HG03571 (cell line): ENCODE results near the gene NPAS3.

Experiments
- ATAC-seq: cut with Tn5 transposase; IDR thresholded peaks from one replicate; pipeline ENCODE4 v1.9.1; 2021; ENCODE audit not compliant: unreplicated experiment

Gene NPAS3

GRCh38 chr14:32938719-32939253, at the start of gene NPAS3:
NPAS3 (plus strand) TSS chr14:32938879.
- no peak for ATAC-seq

GRCh38 chr14:32896979-32897697, 41.5 kb upstream of the NPAS3 start:
- ATAC-seq = no peak

DNA sequence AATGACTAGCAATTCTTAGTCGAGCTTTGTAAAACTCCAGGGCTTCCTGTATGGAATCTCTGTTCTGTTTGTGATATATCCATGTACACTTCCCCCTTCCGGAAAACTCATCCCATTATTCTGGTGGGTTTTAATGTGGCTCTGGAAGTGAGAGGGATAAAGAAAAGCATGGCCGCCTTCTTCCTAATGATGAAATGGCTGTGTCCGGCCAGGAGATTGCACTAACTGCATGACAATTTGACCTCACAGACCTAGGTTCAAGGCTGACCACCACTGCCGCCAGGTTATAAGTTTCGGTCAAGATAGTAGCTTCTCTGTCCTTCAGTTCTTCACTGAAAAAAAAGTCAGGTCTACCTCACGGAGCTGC, 41.0 kb upstream of the NPAS3 start:
- no peak for ATAC-seq

- no peak for ATAC-seq
Observed at GRCh38 chr14:32898876-32899275, 39.8 kb upstream of the NPAS3 start.

- ATAC-seq = no peak
Observed at GRCh38 chr14:32900547-32900946, 38.1 kb upstream of the NPAS3 start.

GRCh38 chr14:32905013-32905412, 33.7 kb upstream of the NPAS3 start:
- no peak for ATAC-seq

- ATAC-seq = no peak
Observed at GRCh38 chr14:32906672-32907071, 32.0 kb upstream of the NPAS3 start.

- no peak for ATAC-seq
Observed at GRCh38 chr14:32908196-32909084, 30.2 kb upstream of the NPAS3 start.

GRCh38 chr14:32913725-32914124, 25.0 kb upstream of the NPAS3 start:
- ATAC-seq = no peak

- ATAC-seq = no peak
Observed at GRCh38 chr14:32914391-32914790, 24.3 kb upstream of the NPAS3 start.

GRCh38 chr14:32920696-32921276, 17.9 kb upstream of the NPAS3 start:
- no peak for ATAC-seq

DNA sequence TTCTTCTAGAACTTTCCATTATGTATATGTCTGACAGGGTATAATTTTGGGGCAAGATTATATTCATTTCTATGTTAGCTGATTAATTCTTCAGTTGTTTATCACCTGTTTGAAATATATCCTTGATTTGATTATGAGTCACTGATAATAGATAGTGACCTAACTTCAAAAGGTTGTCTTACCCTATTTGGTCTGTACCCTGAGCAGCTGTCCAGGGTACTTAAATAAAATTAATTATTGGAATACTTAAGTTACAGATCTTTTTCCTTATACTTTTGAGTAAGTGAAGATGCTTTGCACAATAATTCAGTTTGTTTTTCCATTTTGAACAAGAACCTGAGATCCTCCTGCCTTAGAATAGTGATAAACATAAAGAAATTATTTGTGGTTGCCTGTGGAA, 13.2 kb upstream of the NPAS3 start:
- ATAC-seq = no peak

DNA sequence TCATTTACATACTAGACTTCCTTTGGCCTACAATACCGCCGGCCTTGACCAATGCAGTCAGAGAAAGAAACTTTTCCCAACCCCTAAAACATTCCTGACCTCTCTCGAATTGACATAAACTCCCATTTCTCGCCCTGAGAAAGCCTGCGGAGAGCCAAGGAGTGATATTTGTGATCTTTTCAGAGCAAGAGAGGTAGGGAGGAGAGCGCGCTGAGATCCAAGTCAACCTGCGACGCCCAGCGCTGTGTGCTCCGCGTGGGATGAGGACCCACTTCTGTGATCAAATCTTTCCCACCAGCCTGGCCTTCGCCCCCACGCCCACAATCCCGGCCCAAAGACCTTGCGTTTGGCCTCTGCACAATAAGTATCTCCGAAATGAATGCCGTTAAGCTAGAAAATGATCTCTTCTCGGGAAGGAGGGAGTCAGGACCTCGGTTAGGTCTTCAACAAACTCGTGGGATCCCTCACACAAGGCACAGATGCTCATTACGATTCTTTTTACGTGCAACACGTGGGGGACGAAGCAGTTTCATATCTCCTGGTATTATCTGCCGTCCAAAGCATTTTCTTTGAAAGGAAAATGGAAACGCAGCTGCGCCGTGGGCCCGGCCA, 6.3 kb upstream of the NPAS3 start:
- no peak for ATAC-seq

GRCh38 chr14:32932914-32933628, 5.6 kb upstream of the NPAS3 start:
- ATAC-seq = no peak

GRCh38 chr14:32933629-32934072, 5.0 kb upstream of the NPAS3 start:
- ATAC-seq = no peak

GRCh38 chr14:32934073-32934880, 4.4 kb upstream of the NPAS3 start:
- ATAC-seq = no peak

DNA sequence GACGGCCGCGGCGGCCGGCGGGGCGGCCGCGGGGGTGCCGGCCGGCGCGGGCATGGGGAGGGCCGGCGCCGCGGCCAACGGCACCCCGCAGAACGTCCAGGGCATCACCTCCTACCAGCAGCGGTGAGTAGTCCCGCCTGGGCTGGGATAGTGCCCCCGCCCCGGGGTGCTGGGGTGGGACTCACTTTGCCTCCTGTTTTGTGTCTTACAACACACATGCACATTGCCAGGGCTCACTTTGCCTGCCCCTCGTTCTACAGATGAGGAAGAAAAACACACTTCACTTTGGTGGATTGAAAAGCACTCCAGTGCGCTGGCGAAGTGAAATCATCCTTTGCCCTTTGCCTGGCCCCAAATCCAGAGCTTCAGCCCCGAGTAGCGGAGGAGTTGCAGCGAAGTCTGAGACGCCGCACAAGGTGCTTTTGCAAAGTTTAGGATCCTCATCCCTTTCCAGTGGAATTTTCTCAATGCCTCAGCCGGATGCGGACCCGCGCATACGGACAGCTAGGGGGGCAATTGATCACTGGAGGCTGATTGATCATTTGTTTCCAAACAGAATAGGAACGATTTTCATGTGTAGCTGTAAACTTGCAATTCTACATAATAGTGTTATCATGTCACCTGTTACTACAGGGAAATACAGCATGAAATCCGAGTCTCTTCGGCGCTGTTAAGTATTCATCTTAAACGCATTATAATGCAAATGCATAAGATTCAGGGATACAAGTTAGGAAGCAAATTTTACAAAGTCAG, 3.6 kb upstream of the NPAS3 start:
- ATAC-seq = no peak

DNA sequence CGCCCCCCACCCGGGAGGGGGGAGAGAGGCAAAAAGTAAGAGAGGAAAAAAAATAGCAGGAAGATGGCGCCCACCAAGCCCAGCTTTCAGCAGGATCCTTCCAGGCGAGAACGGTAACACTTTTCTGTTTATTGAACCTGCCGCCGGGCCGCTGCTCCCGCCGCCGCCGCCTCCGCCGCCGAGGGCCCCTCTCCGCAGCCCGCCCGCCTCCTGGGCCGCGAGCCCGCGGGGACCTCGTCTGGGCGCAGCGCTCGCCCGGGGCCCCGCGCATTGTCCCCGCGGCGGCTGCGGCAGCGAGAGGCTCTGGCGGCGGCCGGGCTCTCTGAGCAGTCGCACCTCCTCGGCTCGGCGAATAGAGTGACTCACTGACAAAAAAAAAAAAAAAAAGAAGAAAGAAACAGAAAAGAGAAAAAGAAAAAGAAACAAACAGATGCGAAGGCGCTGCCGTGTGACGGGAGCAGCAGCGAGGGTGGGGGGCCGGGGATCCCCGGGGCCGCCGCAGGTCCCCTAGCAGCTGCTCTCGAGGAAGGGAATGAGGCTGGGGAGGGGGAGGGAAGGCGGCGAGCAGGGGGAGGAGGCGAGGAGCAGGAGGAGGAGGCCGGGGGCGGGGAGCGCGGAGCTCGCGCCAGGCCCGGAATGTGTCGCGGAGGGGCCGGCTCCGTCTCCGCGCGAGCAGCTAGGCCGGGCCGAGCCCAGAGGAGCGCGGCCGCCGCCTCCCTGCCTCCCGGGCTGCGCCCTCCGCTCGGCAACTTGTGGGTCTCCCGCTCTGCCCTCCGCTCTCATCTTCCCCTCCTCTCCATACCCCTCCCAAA, 781 bp downstream of the NPAS3 start:
- no peak for ATAC-seq
